BJ (cell line): ENCODE data around the gene ANKRD34A. TPM values are rescaled to one million over a fixed set of nuclear protein-coding genes. Genes with fewer than 3 reads are reported as not detected.

Experiments used
- CTCF ChIA-PET: fragments of 350-600 bp; formaldehyde crosslinking; extraction: SDS; loops from one replicate; lab custom pipeline; 2021; ENCODE audit warnings: antibody characterized with exemption, inconsistent platforms; lab: Yijun Ruan, JAX
- POLR2A ChIA-PET: fragments of 300-600 bp; sonication (Branson Sonifier 250); formaldehyde crosslinking; extraction: SDS; loops from one replicate; lab custom pipeline; 2021; ENCODE audit warnings: antibody characterized with exemption; lab: Charles Lee
- DNase-seq: peaks from one replicate; pipeline ENCODE4 v3.0.0-alpha.2; 2011; ENCODE audit warnings: low read depth
- H3K27me3 ChIP-seq: 2 replicates; pipeline ENCODE4 v1.6.0; 2011; ENCODE audit warnings: low read length; ENCODE audit not compliant: control insufficient read depth, insufficient read depth
- H3K36me3 ChIP-seq: 2 replicates; pipeline ENCODE4 v1.5.1; 2011; ENCODE audit warnings: low read length; ENCODE audit not compliant: control insufficient read depth, insufficient read depth
- H3K4me3 ChIP-seq: 2 replicates; pipeline ENCODE4 v1.5.1; 2011; ENCODE audit warnings: low read depth, mild to moderate bottlenecking, control low read depth, low read length
- CTCF ChIP-seq: IDR thresholded peaks from 2 replicates; pipeline ENCODE4 v1.5.1; 2011; ENCODE audit warnings: low read depth, mild to moderate bottlenecking, control low read depth, inconsistent platforms, low read length, moderate library complexity; ENCODE audit not compliant: insufficient read depth
- polyA plus RNA-seq: library from polyadenylated mRNA; depleted of rRNA; stranded (reverse); fragments of >200 nt; gene quantifications from 2 replicates; pipeline ENCODE4 v1.2.3, GENCODE V29; 2011

ANKRD34A gene
- polyA plus RNA-seq, 1 experiment = 1.3 TPM

- CTCF ChIA-PET = interaction anchor here (1.3 to 3.0 kb wide), 2 partner anchors 65 to 111 kb away, joined by 7 read pairs; partner anchors contain the start of gene NUDT17
- no peak for DNase-seq
- Histone ChIP-seq H3K27me3 (no peaks in the 10 kb centered on the region), H3K36me3 (no peaks in the 10 kb centered on the region), H3K4me3 (peak overlapping the region; percentile 51)
- POLR2A ChIA-PET = interaction anchor here (1.4 kb wide), 1 partner anchor 30 kb away, joined by 5 read pairs; the partner anchor contains the start of gene RBM8A
- no peak for TF ChIP-seq CTCF
Observed at GRCh38 chr1:145956781-145957442, 7.5 kb downstream of the ANKRD34A start.

- no peak for DNase-seq
- no peak for TF ChIP-seq CTCF
- POLR2A ChIA-PET = no interaction called here
- Histone ChIP-seq H3K4me3 (peak overlapping the region; percentile 51), H3K36me3 (no peaks in the 10 kb centered on the region), H3K27me3 (no peaks in the 10 kb centered on the region)
- CTCF ChIA-PET = interaction anchor here (3.0 kb wide), 1 partner anchor 110 kb away, joined by 7 read pairs; the partner anchor contains the start of gene NUDT17
Observed at GRCh38 chr1:145956361-145956760, 8.0 kb downstream of the ANKRD34A start.

GRCh38 chr1:145955436-145955835 is 8.9 kb downstream of the ANKRD34A start:
- H3K4me3 ChIP-seq = no peak overlapping the region

GRCh38 chr1:145953861-145954260 is 10.5 kb downstream of the ANKRD34A start:
- ChIA-PET CTCF (interaction anchor here (0.6 kb wide), 1 partner anchor 42 kb away, joined by 4 read pairs; the partner anchor contains the start of gene TXNIP), POLR2A (interaction anchor here (0.5 to 0.6 kb wide), 2 partner anchors 14 to 42 kb away, joined by 3 to 4 read pairs; partner anchors contain the start of gene TXNIP)
- no peak for DNase-seq
- Histone ChIP-seq H3K36me3 (no peaks in the 10 kb centered on the region), H3K27me3 (no peaks in the 10 kb centered on the region), H3K4me3 (no peak overlapping the region)
- no peak for TF ChIP-seq CTCF

More at GRCh38 chr1:145955436-145955835, 8.9 kb downstream of the ANKRD34A start:
- DNase-seq = no peak
- no peak for TF ChIP-seq CTCF
- Histone ChIP-seq H3K27me3 (no peaks in the 10 kb centered on the region), H3K36me3 (no peaks in the 10 kb centered on the region)
- CTCF ChIA-PET = no interaction called here
- POLR2A ChIA-PET = no interaction called here

GRCh38 chr1:145952903-145953302 is 11.5 kb downstream of the ANKRD34A start:
- no peak for TF ChIP-seq CTCF
- ChIA-PET CTCF (no interaction called here), POLR2A (no interaction called here)

More at GRCh38 chr1:145952903-145953302, 11.5 kb downstream of the ANKRD34A start:
- no peaks in the 10 kb centered on the region for H3K36me3 ChIP-seq
- H3K27me3 ChIP-seq = no peaks in the 10 kb centered on the region
- no peak overlapping the region for H3K4me3 ChIP-seq
- DNase-seq = no peak
